ENCODE results near the gene PNKD.
"Not testable (repeated sequence)": the region's sequence is repeated elsewhere in the genome, so short reads cannot be mapped to it uniquely, and the experiment has no call there.

DNA sequence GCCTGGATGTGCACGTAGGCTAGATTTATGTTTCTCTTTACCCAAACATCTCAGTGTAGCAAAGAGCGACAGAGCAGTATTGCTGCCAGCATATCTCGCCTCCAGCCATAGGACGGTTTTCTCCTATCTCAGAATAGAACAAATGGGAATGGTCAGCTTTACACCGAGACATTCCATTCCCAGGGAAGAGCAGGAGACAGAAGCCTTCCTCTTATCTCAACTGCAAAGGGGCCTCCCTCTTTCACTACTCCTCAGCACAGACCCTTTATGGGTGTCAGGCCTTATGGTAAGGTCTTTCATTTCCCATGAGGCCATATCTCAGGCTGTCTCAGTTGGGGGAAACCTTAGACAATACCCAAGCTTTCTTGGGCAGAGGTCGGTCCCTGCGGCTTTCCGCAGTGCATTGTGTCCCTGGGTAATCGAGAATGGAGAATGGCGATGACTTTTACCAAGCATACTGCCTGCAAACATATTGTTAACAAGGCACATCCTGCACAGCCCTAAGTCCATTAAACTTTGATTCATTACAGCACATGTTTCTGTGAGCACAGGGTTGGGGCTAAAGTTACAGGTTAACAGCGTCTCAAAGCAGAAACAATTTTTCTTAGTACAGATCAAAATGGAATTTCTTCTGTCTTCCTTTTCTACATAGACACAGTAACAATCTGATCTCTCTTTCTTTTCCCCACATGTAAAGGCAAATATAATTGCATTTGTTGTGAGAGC lies 41.4 kb downstream of the PNKD start:
- TF ChIP-seq, protein P1, sequence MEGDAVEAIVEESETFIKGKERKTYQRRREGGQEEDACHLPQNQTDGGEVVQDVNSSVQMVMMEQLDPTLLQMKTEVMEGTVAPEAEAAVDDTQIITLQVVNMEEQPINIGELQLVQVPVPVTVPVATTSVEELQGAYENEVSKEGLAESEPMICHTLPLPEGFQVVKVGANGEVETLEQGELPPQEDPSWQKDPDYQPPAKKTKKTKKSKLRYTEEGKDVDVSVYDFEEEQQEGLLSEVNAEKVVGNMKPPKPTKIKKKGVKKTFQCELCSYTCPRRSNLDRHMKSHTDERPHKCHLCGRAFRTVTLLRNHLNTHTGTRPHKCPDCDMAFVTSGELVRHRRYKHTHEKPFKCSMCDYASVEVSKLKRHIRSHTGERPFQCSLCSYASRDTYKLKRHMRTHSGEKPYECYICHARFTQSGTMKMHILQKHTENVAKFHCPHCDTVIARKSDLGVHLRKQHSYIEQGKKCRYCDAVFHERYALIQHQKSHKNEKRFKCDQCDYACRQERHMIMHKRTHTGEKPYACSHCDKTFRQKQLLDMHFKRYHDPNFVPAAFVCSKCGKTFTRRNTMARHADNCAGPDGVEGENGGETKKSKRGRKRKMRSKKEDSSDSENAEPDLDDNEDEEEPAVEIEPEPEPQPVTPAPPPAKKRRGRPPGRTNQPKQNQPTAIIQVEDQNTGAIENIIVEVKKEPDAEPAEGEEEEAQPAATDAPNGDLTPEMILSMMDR (IDR thresholded peaks at IDR 0.05; ENCODE audit: low read depth, low read length): not testable (repeated sequence)
- TF ChIP-seq, protein P2, sequence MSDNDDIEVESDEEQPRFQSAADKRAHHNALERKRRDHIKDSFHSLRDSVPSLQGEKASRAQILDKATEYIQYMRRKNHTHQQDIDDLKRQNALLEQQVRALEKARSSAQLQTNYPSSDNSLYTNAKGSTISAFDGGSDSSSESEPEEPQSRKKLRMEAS (IDR thresholded peaks at IDR 0.05; ENCODE audit: low read depth, low read length): not testable (repeated sequence)
- TF ChIP-seq POLR2A (IDR thresholded peaks at IDR 0.05; ENCODE audit: extremely low read depth, insufficient read length): not testable (repeated sequence)

All from NB4 (cell line).